Activated CD4-positive, alpha-beta T cell treated with anti-CD3 and anti-CD28 coated beads for 24 hours (primary cell): ENCODE results near the gene EFS.
"Not testable (repeated sequence)": the region's sequence is repeated elsewhere in the genome, so short reads cannot be mapped to it uniquely, and the experiment has no call there.

Experiments used
- DNase-seq, 2 donors: peaks; one replicate each; pipeline ENCODE4 v3.0.0-alpha.2; 2020; ENCODE audit warnings: low read depth in 2 of 2

EFS gene

GRCh38 chr14:23399591-23399990 lies 34.6 kb upstream of the EFS start:
- no peak for DNase-seq

- no peak for DNase-seq
Observed at GRCh38 chr14:23399136-23399535, 34.2 kb upstream of the EFS start.

- no peak for DNase-seq
Observed at GRCh38 chr14:23398348-23398747, 33.4 kb upstream of the EFS start.

- DNase-seq, result no peak
Observed at GRCh38 chr14:23396781-23397407, 31.9 kb upstream of the EFS start.

GRCh38 chr14:23396126-23396525 lies 31.2 kb upstream of the EFS start:
- DNase-seq, result no peak

- no peak for DNase-seq
Observed at GRCh38 chr14:23392613-23393012, 27.6 kb upstream of the EFS start.

- DNase-seq, result not testable (repeated sequence)
Observed at GRCh38 chr14:23389871-23390270, 24.9 kb upstream of the EFS start.

- DNase-seq, result no peak
Observed at GRCh38 chr14:23389396-23389795, 24.4 kb upstream of the EFS start.

GRCh38 chr14:23388996-23389395 lies 24.0 kb upstream of the EFS start:
- DNase-seq, result no peak

- no peak for DNase-seq
Observed at GRCh38 chr14:23387916-23388882, 23.2 kb upstream of the EFS start.

GRCh38 chr14:23386999-23387398 lies 22.0 kb upstream of the EFS start:
- DNase-seq, result no peak

GRCh38 chr14:23386266-23386657 lies 21.3 kb upstream of the EFS start:
- DNase-seq, result not testable (repeated sequence)

- DNase-seq, result no peak
Observed at GRCh38 chr14:23385642-23386265, 20.8 kb upstream of the EFS start.

GRCh38 chr14:23385244-23385641 lies 20.3 kb upstream of the EFS start:
- DNase-seq, result no peak

GRCh38 chr14:23384364-23385080 lies 19.6 kb upstream of the EFS start:
- no peak for DNase-seq

- no peak for DNase-seq
Observed at GRCh38 chr14:23382731-23383440, 17.9 kb upstream of the EFS start.

GRCh38 chr14:23382276-23382675 lies 17.3 kb upstream of the EFS start:
- no peak for DNase-seq

- no peak for DNase-seq
Observed at GRCh38 chr14:23381871-23382270, 16.9 kb upstream of the EFS start.

GRCh38 chr14:23380976-23381375 lies 16.0 kb upstream of the EFS start:
- DNase-seq, result no peak

GRCh38 chr14:23380197-23380914 lies 15.4 kb upstream of the EFS start:
- DNase-seq, result no peak
